Spleen (tissue), 11 donors: ENCODE data around the gene TMEM229B. TPM values are rescaled to one million over a fixed set of nuclear protein-coding genes. Genes with fewer than 3 reads are reported as not detected.

ENCODE experiments used
- DNase-seq: peaks from one replicate; pipeline ENCODE4 v3.0.0-alpha.2; 2020
- H3K27ac ChIP-seq, 8 donors: fragments of 200-600 bp; sonication (generic) in 7 of 8; 1 replicate in 4 of 8; 2 replicates in 4 of 8; pipeline versions ENCODE4 v1.5.0 to v1.8.0; 2016 to 2021; ENCODE audit warnings: inconsistent platforms in 4 of 8, mild to moderate bottlenecking in 4 of 8, moderate library complexity in 1 of 8
- H3K27me3 ChIP-seq, 7 donors: fragments of 200-600 bp; sonication (generic) in 6 of 7; replicated peaks in 1 of 7; 1 replicate in 4 of 7; 2 replicates in 3 of 7; pipeline versions ENCODE4 v1.5.0 to v1.8.0; 2016 to 2021; ENCODE audit warnings: inconsistent platforms in 3 of 7, mild to moderate bottlenecking in 1 of 7
- H3K36me3 ChIP-seq, 6 donors: fragments of 200-600 bp; sonication (generic) in 5 of 6; 1 replicate in 4 of 6; 2 replicates in 2 of 6; pipeline versions ENCODE4 v1.5.0 to v1.8.0; 2016 to 2021; ENCODE audit warnings: inconsistent platforms in 2 of 6
- H3K4me1 ChIP-seq, 6 donors: fragments of 200-600 bp; sonication (generic) in 5 of 6; 1 replicate in 3 of 6; 2 replicates in 3 of 6; pipeline versions ENCODE4 v1.5.0 to v1.8.0; 2016 to 2021; ENCODE audit warnings: inconsistent platforms in 3 of 6
- H3K4me3 ChIP-seq, 8 donors: fragments of 200-600 bp; sonication (generic) in 7 of 8; 1 replicate in 4 of 8; 2 replicates in 4 of 8; pipeline versions ENCODE4 v1.5.0 to v1.8.0; 2016 to 2021; ENCODE audit warnings: inconsistent platforms in 4 of 8, mild to moderate bottlenecking in 4 of 8, moderate library complexity in 2 of 8
- H3K9me3 ChIP-seq, 8 donors: fragments of 200-600 bp; sonication (generic) in 7 of 8; 1 replicate in 4 of 8; 2 replicates in 4 of 8; pipeline versions ENCODE4 v1.5.0 to v1.8.0; 2016 to 2021; ENCODE audit warnings: inconsistent platforms in 4 of 8
- POLR2A ChIP-seq, 3 donors: fragments of 450-650 bp; IDR thresholded peaks; one replicate each; pipeline ENCODE4 v1.5.1; 2017; ENCODE audit warnings: antibody characterized with exemption in 3 of 3, mild to moderate bottlenecking in 1 of 3
- POLR2AphosphoS5 ChIP-seq, 3 donors: sonication (generic); formaldehyde crosslinking; IDR thresholded peaks; one replicate each; pipeline ENCODE4 v1.5.1; 2017; ENCODE audit warnings: antibody characterized with exemption in 3 of 3
- WGBS, 5 donors: extraction: QIAGEN DNeasy Blood & Tissue Kit in 3 of 5; methylation state at CpG; one replicate each; pipeline versions ENCODE4 v1.1.5 to v1.1.7; 2013 to 2018; 5-methylcytosine and 5-hydroxymethylcytosine counted together
- intact Hi-C: fragments of 100-400 bp; cut with DNase I; formaldehyde crosslinking; loops from one replicate; pipeline ENCODE4 v1.15.0; 2023; ENCODE audit warnings: low total_unique reads
- polyA plus RNA-seq, 3 donors: library from polyadenylated mRNA; stranded (reverse); fragments of 200-250 nt; gene quantifications; one replicate each; pipeline ENCODE4 v1.2.1, GENCODE V29; 2013
- total RNA-seq, 7 donors: library from RNA; depleted of rRNA in 3 of 7; stranded (reverse); fragments of >200 nt in 3 of 7; fragmentation: NEBNext Ultra II Directional in 4 of 7; extraction: Animal tissue kit (Norgen Biotek cat#: 25700) in 4 of 7; gene quantifications; one replicate each; pipeline versions ENCODE4 v1.1.0 to v1.2.1, GENCODE V29; 2016 to 2021
- TF ChIP-seq, protein P1 (sequence below), 11 experiments: fragments of 200-600 bp in 7 of 11; fragments of 450-650 bp in 4 of 11; sonication (generic) in 4 of 11; IDR thresholded peaks in 8 of 11; conservative IDR thresholded peaks in 3 of 11; 1 replicate in 7 of 11; 2 replicates in 4 of 11; pipeline versions ENCODE4 v1.4.0 to v1.8.0; 2016 to 2021; ENCODE audit warnings: antibody characterized with exemption in 11 of 11, inconsistent platforms in 4 of 11, mild to moderate bottlenecking in 1 of 11
- donor health status: healthy with polysubstance abuse.
- donor health status: DM: no; HTN: no; CAD: no; lungs with moderate emphysema.
- donor health status: DM: no; HTN: no; CAD: no.
- donor health status: Bipolar disorder and iron deficiency.
- donor health status: healthy.
- donor health status: DM: no; HTN: no; CAD: no.
- donor health status: DM: yes; HTN: yes; CAD: no.

Gene TMEM229B
- total and polyA plus RNA-seq, 10 donors = 3.0 to 36.0 (median 25.2) TPM

DNA sequence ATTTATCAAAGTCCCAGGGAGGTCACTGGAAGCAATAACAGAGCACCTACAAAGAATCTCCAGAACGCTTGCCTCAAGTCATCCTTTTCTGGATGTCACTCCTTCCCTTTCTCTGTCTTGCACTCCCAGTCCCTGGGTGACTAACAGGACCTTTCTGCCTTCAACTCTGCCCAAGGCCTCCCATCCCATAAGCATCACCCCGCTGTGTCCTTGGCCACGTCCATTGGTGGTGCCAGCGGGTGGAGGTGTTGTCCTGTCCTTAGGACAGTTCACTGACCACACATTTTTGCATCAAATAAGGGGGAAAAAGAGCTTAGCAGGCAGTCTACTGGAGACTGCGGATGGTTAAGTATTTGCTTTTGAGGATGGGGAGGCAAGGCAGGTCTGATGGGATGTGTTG, 52.9 kb downstream of the TMEM229B start:
- Histone ChIP-seq H3K4me3 (no peak overlapping the region), H3K27ac (no peak overlapping the region), H3K4me1 (no peaks in the 10 kb centered on the region), H3K9me3 (no peaks in the 10 kb centered on the region), H3K36me3 (no peaks in the 10 kb centered on the region), H3K27me3 (peaks cover 0 to 8% (median 0%) of the 10 kb centered on the region in 7 donors)
- WGBS, 5 donors = 77 to 93% (median 88%) methylated on average over 5 of the region's 5 CpGs
- no peak for DNase-seq
- intact Hi-C loops = no loop called here
- TF ChIP-seq POLR2AphosphoS5 (IDR thresholded peaks at IDR 0.05) = no peak
- no peak for TF ChIP-seq POLR2A (IDR thresholded peaks at IDR 0.05)
- TF ChIP-seq, protein P1, sequence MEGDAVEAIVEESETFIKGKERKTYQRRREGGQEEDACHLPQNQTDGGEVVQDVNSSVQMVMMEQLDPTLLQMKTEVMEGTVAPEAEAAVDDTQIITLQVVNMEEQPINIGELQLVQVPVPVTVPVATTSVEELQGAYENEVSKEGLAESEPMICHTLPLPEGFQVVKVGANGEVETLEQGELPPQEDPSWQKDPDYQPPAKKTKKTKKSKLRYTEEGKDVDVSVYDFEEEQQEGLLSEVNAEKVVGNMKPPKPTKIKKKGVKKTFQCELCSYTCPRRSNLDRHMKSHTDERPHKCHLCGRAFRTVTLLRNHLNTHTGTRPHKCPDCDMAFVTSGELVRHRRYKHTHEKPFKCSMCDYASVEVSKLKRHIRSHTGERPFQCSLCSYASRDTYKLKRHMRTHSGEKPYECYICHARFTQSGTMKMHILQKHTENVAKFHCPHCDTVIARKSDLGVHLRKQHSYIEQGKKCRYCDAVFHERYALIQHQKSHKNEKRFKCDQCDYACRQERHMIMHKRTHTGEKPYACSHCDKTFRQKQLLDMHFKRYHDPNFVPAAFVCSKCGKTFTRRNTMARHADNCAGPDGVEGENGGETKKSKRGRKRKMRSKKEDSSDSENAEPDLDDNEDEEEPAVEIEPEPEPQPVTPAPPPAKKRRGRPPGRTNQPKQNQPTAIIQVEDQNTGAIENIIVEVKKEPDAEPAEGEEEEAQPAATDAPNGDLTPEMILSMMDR (IDR thresholded peaks at IDR 0.05 in 8 of 11, conservative IDR thresholded peaks at IDR 0.05 in 3 of 11) = no peak

DNA sequence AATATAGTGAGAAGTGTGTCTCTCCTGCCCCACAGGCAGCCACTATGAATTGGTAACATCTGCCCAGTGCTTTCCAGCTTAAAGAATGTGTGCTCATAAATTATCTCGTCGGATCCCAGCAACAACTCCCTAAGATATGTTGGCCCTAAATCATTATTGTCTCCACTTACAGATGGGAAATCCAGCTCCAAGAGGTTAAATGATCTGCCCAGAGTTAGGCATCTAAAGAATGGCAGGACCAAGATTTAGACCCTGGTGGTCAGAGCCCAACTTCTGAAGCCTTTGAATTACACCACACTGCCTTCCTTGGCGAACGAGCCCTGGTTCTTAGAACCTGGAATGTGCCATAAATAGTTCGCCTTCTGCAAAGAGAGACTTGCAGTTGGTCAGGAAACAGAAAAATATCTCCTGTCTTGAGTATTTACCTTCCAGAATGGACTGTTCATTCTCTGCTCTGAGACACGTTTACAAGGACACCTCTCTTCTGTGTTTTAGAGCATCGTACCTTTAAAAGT, 56.4 kb downstream of the TMEM229B start:
- H3K27me3 ChIP-seq = peaks cover 0 to 10% (median 0%) of the 10 kb centered on the region in 7 donors
- intact Hi-C loops = no loop called here
- no peak overlapping the region for H3K4me3 ChIP-seq
- no peak overlapping the region for H3K27ac ChIP-seq
- WGBS, 5 donors = 68 to 73% (median 69%) methylated on average over 7 of the region's 7 CpGs
- no peak for DNase-seq
- TF ChIP-seq, protein P1 (IDR thresholded peaks at IDR 0.05 in 8 of 11, conservative IDR thresholded peaks at IDR 0.05 in 3 of 11) = no peak
- TF ChIP-seq POLR2AphosphoS5 (IDR thresholded peaks at IDR 0.05) (no peak), POLR2A (IDR thresholded peaks at IDR 0.05) (no peak)
- H3K9me3 ChIP-seq = no peaks in the 10 kb centered on the region
- H3K36me3 ChIP-seq = no peaks in the 10 kb centered on the region
- peaks cover 0 to 6% (median 4%) of the 10 kb centered on the region in 6 donors for H3K4me1 ChIP-seq

DNA sequence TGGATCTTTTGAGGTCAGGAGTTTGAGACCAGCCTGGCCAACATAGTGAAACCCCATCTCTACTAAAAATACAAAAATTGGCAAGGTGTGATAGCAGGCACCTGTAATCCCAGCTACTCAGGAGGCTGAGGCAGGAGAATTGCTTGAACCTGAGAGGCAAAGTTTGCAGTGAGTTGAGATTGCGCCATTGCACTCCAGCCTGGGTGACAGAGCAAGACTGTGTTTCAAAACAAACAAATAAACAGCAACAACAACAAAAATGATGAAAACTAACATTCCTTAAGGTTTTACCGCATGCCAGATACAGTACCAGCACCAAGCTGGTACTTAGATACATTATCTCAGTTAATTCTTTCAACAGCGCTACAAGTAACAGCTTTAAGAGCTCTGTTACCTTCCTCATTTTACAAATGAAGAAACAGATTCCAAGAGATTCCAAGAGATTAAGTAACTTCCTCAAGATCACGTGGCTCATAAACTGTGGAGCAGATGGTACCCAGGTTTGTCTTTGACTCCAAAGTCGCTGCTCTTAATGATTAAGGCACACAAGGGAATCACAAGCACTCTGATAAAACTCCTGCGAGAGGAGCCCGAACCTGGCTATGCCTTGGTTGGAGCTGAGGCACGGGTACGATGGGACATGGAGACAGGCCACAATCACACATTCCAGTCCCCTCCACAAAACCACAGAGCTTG, 58.9 kb downstream of the TMEM229B start:
- H3K4me1 ChIP-seq = peaks cover 0 to 9% (median 6%) of the 10 kb centered on the region in 6 donors
- H3K36me3 ChIP-seq = no peaks in the 10 kb centered on the region
- H3K27me3 ChIP-seq = peaks cover 0 to 24% (median 2%) of the 10 kb centered on the region in 7 donors
- 80 to 92% (median 83%) methylated on average over 9 of the region's 9 CpGs for WGBS, 5 donors
- intact Hi-C loops = loop anchor here (5.0 kb wide), 1 partner anchor 238 kb away; no protein-coding TSS in a partner anchor
- H3K4me3 ChIP-seq = no peak overlapping the region
- TF ChIP-seq POLR2A (IDR thresholded peaks at IDR 0.05) (no peak), POLR2AphosphoS5 (IDR thresholded peaks at IDR 0.05) (no peak)
- TF ChIP-seq, protein P1 (IDR thresholded peaks at IDR 0.05 in 8 of 11, conservative IDR thresholded peaks at IDR 0.05 in 3 of 11) = no peak
- no peaks in the 10 kb centered on the region for H3K9me3 ChIP-seq
- DNase-seq = no peak
- H3K27ac ChIP-seq = no peak overlapping the region

DNA sequence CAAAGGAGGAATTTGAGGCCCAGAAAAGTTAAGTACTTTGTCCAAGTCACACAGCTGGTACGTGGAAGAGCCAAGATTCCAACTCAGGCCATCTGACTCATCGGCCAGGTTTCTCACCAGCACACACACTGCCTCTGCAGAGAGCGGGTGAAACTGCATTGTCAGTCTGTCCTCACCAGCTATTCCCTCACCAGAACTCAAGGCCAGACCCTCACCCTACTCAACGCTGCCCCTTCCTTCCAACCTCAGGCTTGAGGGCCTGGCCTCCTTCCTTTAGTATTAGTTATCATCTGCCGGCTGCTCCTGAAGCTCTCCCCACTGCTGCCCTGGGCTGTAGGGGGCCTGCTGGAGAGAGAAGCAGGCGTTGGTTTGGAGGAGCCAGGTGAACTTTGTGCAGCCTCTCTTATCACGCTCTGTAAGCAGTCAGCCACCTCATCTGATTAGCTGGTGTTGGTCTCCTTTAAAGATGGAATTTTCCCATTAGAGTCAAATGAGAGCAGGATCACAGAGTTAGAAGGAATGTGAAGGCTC, 60.0 kb downstream of the TMEM229B start:
- Histone ChIP-seq H3K36me3 (no peaks in the 10 kb centered on the region), H3K27me3 (peaks cover 0 to 35% (median 2%) of the 10 kb centered on the region in 7 donors), H3K4me1 (peaks cover 0 to 9% (median 6%) of the 10 kb centered on the region in 6 donors), H3K9me3 (no peaks in the 10 kb centered on the region), H3K4me3 (no peak overlapping the region), H3K27ac (no peak overlapping the region)
- no peak for DNase-seq
- TF ChIP-seq POLR2A (IDR thresholded peaks at IDR 0.05) = no peak
- TF ChIP-seq, protein P1 (IDR thresholded peaks at IDR 0.05 in 8 of 11, conservative IDR thresholded peaks at IDR 0.05 in 3 of 11) = no peak
- TF ChIP-seq POLR2AphosphoS5 (IDR thresholded peaks at IDR 0.05) = no peak
- intact Hi-C loops = loop anchor here (5.0 kb wide), 1 partner anchor 239 kb away; no protein-coding TSS in a partner anchor
- whole genome bisulfite sequencing, 5 donors = 83 to 92% (median 91%) methylated on average over 7 of the region's 7 CpGs
